ENCODE measurements around the gene CFAP53.
A peak's percentile ranks its signal among the peaks of the same experiment; 100 is the strongest.
"Not testable (repeated sequence)": the region's sequence is repeated elsewhere in the genome, so short reads cannot be mapped to it uniquely, and the experiment has no call there.

The CFAP53 gene, protein sequence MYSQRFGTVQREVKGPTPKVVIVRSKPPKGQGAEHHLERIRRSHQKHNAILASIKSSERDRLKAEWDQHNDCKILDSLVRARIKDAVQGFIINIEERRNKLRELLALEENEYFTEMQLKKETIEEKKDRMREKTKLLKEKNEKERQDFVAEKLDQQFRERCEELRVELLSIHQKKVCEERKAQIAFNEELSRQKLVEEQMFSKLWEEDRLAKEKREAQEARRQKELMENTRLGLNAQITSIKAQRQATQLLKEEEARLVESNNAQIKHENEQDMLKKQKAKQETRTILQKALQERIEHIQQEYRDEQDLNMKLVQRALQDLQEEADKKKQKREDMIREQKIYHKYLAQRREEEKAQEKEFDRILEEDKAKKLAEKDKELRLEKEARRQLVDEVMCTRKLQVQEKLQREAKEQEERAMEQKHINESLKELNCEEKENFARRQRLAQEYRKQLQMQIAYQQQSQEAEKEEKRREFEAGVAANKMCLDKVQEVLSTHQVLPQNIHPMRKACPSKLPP

DNA sequence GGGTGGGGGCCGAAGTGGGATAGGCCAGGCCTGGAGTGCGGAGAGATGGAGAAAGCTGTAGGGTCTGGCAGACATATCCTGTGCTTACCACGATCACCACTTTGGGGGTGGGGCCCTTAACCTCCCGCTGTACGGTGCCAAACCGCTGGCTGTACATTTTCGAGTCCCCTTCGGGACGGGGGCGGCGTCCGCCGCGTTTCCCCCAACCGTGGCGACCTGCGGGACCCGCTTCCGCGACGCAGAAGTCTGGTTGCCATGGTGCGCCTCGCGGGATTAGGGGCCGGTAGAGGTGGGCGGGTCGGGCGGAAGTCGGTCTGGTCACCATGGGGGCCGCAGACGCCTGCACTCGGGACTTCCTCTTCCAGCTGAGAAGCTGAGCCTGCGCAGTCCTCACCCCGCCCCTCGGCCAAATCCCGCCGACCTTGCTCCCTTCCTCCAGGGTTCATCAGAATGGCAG lies at the start of gene CFAP53:
Gene CFAP53 (minus strand): TSS at position 248 of the 457 bp plus-strand sequence. CDS start 91 bp downstream, at position 157.
- Histone ChIP-seq H3K79me2 (ENCODE audit: control insufficient read depth, insufficient read depth, low read length, unreplicated experiment) (no peaks in the 10 kb centered on the region), H3K4me1 (ENCODE audit: control insufficient read depth, insufficient read depth, low read length, unreplicated experiment) (peaks cover 4% of the 10 kb centered on the region), H3K27ac (ENCODE audit: low read depth, low read length) (no peak within 1 kb of the TSS), H2AFZ (ENCODE audit: low read length, unreplicated experiment) (peak within 1 kb of the TSS; percentile 76), H3K4me3 (ENCODE audit: low read depth, low read length) (peak within 1 kb of the TSS; percentile 89), H3K27me3 (ENCODE audit: insufficient read depth, low read length) (peaks cover 7% of the 10 kb centered on the region), H3K36me3 (ENCODE audit: insufficient read depth, low read length) (no peaks in the 10 kb centered on the region)

DNA sequence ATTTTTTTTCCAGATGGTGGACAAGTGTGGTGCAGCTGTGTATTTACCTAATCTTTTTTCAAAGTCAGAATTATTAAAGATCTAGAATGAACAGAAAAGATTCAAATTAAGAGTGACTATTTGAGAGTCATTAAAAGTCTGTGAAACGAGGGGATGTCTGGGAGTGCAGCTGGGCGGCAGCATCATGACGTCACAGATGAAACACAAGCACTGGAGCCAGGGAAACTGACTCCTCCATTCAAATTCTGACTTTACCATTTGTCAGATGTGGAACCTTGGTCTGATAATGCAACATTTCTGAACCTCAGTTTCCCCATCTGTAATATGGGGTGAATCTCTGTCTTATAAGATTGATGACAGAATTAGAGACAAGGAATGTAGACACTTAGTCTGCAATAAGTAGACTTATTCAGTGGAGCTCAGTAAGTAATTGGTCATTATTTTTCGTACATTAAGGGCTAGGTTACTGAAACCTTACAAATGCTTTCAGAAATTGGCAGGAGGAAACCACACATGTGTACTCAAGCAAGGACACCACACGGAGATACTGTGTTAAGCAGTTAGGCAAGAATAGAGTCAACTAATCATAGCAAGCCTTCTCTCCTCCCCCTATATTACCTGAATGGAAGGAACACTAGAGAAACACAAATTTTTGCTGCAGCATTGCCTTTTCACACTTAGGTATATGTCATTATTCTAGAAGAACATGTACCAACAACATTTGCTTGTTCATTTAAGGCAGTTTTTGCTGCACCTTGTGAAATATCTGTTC lies 49.0 kb upstream of the CFAP53 start:
- peaks cover 39% of the 10 kb centered on the region for H3K27me3 ChIP-seq (ENCODE audit: insufficient read depth, low read length)
- no peaks in the 10 kb centered on the region for H3K36me3 ChIP-seq (ENCODE audit: insufficient read depth, low read length)
- no peaks in the 10 kb centered on the region for H3K79me2 ChIP-seq (ENCODE audit: control insufficient read depth, insufficient read depth, low read length, unreplicated experiment)
- H3K4me3 ChIP-seq (ENCODE audit: low read depth, low read length): no peak overlapping the region
- no peak overlapping the region for H3K27ac ChIP-seq (ENCODE audit: low read depth, low read length)
- no peaks in the 10 kb centered on the region for H3K4me1 ChIP-seq (ENCODE audit: control insufficient read depth, insufficient read depth, low read length, unreplicated experiment)
- no peak overlapping the region for H2AFZ ChIP-seq (ENCODE audit: low read length, unreplicated experiment)

DNA sequence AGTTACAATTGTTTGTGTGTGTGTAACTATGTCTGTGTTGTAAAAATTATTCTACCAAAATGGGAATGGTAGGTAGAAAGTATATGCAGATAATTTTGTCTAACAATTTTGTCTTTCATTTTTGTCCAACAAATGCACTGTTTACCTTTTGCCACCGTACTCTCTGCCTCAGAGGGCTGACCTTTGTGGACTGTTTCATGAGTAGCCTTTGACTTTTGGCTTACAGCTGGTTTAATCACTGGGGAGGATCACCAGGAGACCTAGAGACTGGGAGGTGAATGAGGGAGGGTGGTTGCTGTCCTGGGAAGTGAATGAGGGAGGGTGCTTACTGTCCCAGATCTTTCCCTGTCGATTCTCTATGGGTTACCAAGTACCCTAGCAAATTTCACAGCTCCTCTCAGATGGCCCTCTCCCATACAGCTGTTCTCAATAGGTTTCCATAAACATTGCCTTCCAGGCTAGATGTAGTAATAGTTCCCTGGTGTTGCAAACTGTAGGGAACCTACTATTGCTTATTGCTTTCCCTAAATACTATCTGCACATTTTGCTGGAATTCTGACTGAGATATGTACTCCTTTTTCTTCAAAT lies 47.7 kb upstream of the CFAP53 start:
- H3K27ac ChIP-seq (ENCODE audit: low read depth, low read length): no peak overlapping the region
- no peak overlapping the region for H2AFZ ChIP-seq (ENCODE audit: low read length, unreplicated experiment)
- H3K4me1 ChIP-seq (ENCODE audit: control insufficient read depth, insufficient read depth, low read length, unreplicated experiment): no peaks in the 10 kb centered on the region

DNA sequence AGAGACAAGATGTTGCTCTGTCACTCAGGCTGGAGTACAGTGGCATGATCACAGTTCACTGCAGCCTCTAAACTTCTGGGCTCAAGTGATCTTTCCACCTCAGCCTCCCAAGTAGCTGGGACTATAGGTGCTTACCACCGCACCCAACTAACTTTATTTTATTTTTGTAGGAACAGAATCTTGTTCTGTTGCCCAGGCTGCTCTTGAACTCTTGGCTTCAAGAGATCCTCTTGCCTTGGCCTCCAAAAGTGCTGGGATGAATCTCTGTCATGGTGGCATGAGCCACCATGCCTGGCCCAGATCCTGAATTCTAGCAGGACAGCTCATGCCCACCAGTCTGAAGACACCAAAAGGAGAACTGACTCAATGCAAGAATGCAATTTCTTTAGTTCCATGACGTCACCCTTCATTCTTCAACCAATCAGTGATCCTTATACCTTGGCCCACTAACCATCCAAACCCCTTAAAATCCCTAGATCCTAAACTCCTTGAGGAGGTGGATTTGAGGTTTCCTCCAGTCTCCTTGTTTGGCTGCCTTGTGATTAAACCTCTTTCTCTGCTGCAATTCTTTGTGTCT lies 46.8 kb upstream of the CFAP53 start:
- Histone ChIP-seq H3K4me1 (ENCODE audit: control insufficient read depth, insufficient read depth, low read length, unreplicated experiment) (peaks cover 6% of the 10 kb centered on the region), H3K36me3 (ENCODE audit: insufficient read depth, low read length) (no peaks in the 10 kb centered on the region), H3K79me2 (ENCODE audit: control insufficient read depth, insufficient read depth, low read length, unreplicated experiment) (no peaks in the 10 kb centered on the region), H3K27me3 (ENCODE audit: insufficient read depth, low read length) (peaks cover 31% of the 10 kb centered on the region), H3K4me3 (ENCODE audit: low read depth, low read length) (no peak overlapping the region), H3K27ac (ENCODE audit: low read depth, low read length) (no peak overlapping the region), H2AFZ (ENCODE audit: low read length, unreplicated experiment) (no peak overlapping the region)

More for the DNA sequence above, 47.7 kb upstream of the CFAP53 start:
- no peaks in the 10 kb centered on the region for H3K36me3 ChIP-seq (ENCODE audit: insufficient read depth, low read length)
- H3K79me2 ChIP-seq (ENCODE audit: control insufficient read depth, insufficient read depth, low read length, unreplicated experiment): no peaks in the 10 kb centered on the region
- peaks cover 31% of the 10 kb centered on the region for H3K27me3 ChIP-seq (ENCODE audit: insufficient read depth, low read length)
- no peak overlapping the region for H3K4me3 ChIP-seq (ENCODE audit: low read depth, low read length)

DNA sequence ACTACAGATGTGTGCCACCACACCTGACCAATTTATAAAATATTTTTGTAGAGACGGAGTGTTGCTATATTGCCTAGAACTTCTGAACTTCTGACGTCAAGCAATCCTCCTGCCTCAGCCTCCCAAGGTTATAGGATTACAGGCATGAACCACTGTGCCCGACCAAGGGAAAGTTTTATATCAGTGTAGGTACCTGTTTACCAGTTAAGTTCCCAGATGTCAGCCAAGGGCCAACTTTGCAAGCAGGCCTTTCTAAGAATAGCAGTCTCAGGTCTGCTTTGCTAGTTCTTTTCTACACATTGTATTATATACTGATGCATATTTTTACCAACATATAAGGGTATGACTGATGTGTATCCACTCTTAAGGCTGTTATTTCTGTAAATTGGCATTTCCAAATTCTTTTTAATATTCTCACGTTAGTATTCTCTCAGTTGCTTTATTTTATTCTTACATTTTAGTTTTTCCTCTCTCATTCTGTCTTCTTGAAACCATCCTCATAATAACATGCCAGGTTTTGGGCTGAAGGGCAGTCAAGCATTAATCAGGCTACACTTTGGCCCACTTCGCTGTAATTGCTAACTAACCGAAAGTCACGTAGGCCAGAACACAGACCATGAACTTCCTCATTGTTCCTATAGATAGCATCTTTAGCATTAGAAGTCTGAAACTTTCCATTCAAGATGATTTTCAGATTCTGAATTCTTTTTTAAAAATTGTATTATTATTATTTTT lies 46.2 kb upstream of the CFAP53 start:
- H3K4me1 ChIP-seq (ENCODE audit: control insufficient read depth, insufficient read depth, low read length, unreplicated experiment): peaks cover 6% of the 10 kb centered on the region
- no peaks in the 10 kb centered on the region for H3K36me3 ChIP-seq (ENCODE audit: insufficient read depth, low read length)
- no peak overlapping the region for H2AFZ ChIP-seq (ENCODE audit: low read length, unreplicated experiment)
- H3K79me2 ChIP-seq (ENCODE audit: control insufficient read depth, insufficient read depth, low read length, unreplicated experiment): no peaks in the 10 kb centered on the region
- no peak overlapping the region for H3K4me3 ChIP-seq (ENCODE audit: low read depth, low read length)
- H3K27ac ChIP-seq (ENCODE audit: low read depth, low read length): no peak overlapping the region
- H3K27me3 ChIP-seq (ENCODE audit: insufficient read depth, low read length): peaks cover 31% of the 10 kb centered on the region

DNA sequence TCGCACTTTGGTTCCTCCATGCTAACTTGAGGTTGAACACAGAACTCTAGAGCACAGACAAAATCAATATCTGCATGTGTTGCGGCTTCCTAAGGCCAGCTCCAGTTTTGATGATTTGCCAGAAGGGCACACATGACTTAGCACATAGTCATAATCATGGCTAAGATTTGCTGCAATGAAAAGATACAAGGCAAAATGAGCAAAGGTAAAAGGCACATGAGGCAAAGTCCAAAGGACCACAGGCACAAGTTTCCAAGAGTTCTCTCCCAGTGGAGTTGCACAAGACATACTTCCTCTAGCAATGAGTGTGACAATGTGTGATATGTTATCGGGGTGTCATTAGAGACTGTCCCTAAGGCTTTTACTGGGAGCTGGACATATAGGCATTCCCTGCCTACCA lies 45.4 kb upstream of the CFAP53 start:
- H3K36me3 ChIP-seq (ENCODE audit: insufficient read depth, low read length): no peaks in the 10 kb centered on the region
- H3K4me3 ChIP-seq (ENCODE audit: low read depth, low read length): no peak overlapping the region
- H3K79me2 ChIP-seq (ENCODE audit: control insufficient read depth, insufficient read depth, low read length, unreplicated experiment): no peaks in the 10 kb centered on the region
- no peak overlapping the region for H2AFZ ChIP-seq (ENCODE audit: low read length, unreplicated experiment)
- H3K27me3 ChIP-seq (ENCODE audit: insufficient read depth, low read length): peaks cover 26% of the 10 kb centered on the region
- no peak overlapping the region for H3K27ac ChIP-seq (ENCODE audit: low read depth, low read length)
- H3K4me1 ChIP-seq (ENCODE audit: control insufficient read depth, insufficient read depth, low read length, unreplicated experiment): peaks cover 6% of the 10 kb centered on the region

DNA sequence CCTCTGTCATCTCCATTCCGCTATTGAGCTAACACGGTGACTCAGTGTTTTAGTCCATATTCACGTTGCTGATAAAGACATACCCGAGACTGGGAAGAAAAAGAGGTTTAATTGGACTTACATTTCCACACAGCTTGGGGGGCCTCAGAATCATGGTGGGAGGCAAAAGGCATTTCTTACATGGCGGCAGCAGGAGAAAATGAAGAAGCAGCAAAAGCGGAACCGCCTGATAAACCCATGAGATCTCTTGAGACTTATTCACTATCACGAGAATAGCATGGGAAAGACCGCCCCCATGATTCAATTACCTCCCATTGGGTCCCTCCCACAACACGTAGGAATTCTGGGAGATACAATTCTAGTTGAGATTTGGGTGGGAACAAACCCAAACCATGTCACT lies 43.8 kb upstream of the CFAP53 start:
- peaks cover 22% of the 10 kb centered on the region for H3K27me3 ChIP-seq (ENCODE audit: insufficient read depth, low read length)
- H2AFZ ChIP-seq (ENCODE audit: low read length, unreplicated experiment): no peak overlapping the region
- no peak overlapping the region for H3K27ac ChIP-seq (ENCODE audit: low read depth, low read length)
- no peak overlapping the region for H3K4me3 ChIP-seq (ENCODE audit: low read depth, low read length)
- H3K79me2 ChIP-seq (ENCODE audit: control insufficient read depth, insufficient read depth, low read length, unreplicated experiment): no peaks in the 10 kb centered on the region
- H3K36me3 ChIP-seq (ENCODE audit: insufficient read depth, low read length): no peaks in the 10 kb centered on the region
- H3K4me1 ChIP-seq (ENCODE audit: control insufficient read depth, insufficient read depth, low read length, unreplicated experiment): peaks cover 6% of the 10 kb centered on the region

DNA sequence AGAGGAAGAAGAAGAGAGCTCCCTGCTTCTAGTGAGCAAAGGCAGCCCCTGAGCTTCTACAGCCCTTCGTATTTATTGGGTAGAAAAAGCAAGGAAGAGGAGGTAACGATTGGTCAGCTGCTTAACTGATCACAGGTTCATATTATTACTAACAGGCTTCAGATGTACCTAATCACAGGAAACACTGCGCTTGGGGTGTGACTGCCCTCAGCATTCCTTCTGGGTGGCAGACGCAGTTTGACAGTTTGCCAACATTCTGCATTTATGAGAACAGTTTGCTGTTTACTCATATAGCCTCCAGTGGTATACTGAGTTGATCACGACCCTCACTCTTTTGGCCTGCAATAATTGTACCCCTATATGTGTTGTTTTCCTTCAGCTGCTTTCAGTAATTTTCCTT lies 42.6 kb upstream of the CFAP53 start:
- H3K27ac ChIP-seq (ENCODE audit: low read depth, low read length): peak overlapping the region; percentile 80
- H3K36me3 ChIP-seq (ENCODE audit: insufficient read depth, low read length); H3K4me1 ChIP-seq (ENCODE audit: control insufficient read depth, insufficient read depth, low read length, unreplicated experiment); H3K79me2 ChIP-seq (ENCODE audit: control insufficient read depth, insufficient read depth, low read length, unreplicated experiment): not testable (repeated sequence)
- H3K27me3 ChIP-seq (ENCODE audit: insufficient read depth, low read length): peaks cover 26% of the 10 kb centered on the region
- H2AFZ ChIP-seq (ENCODE audit: low read length, unreplicated experiment): peak overlapping the region; percentile 74
- peak overlapping the region; percentile 77 for H3K4me3 ChIP-seq (ENCODE audit: low read depth, low read length)

DNA sequence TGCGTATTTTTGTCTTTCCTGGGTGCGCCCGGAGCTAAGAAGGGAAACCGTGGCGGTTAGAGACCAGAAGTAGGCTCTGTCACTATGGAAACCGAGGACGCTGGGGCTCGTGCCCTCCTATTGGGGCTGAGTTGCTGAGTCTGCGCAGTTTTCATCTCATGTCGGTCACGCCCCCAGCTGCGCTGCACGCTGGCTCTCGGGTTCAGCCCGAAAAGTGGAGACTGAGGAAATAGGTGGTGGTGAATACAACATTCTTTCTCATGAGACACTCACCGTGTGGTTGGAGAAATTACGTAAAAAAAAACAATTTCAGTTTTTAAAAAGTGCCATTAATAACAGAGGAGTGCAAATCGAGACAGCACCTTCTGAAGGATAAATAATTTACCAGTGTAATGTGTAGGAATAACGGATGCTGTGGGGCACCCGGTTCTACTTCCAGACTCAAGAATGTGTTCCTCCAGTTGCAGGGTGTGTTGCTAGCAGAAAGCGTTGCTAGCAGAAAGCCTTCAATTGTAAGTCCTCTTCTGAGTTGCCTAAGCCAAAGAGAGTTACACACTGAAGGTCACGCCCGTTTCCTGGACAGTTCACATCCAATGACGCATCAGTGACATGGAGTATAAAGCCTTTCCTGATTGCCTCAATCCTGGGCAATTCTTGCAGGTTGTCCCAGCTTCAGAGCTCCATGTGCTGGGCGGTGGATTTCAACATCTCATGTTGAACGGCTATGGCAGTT lies 41.6 kb upstream of the CFAP53 start:
- H2AFZ ChIP-seq (ENCODE audit: low read length, unreplicated experiment): peak overlapping the region; percentile 74
- H3K27ac ChIP-seq (ENCODE audit: low read depth, low read length): peak overlapping the region; percentile 80
- peak overlapping the region; percentile 77 for H3K4me3 ChIP-seq (ENCODE audit: low read depth, low read length)
- no peaks in the 10 kb centered on the region for H3K36me3 ChIP-seq (ENCODE audit: insufficient read depth, low read length)
- H3K79me2 ChIP-seq (ENCODE audit: control insufficient read depth, insufficient read depth, low read length, unreplicated experiment): no peaks in the 10 kb centered on the region
- peaks cover 6% of the 10 kb centered on the region for H3K4me1 ChIP-seq (ENCODE audit: control insufficient read depth, insufficient read depth, low read length, unreplicated experiment)
- H3K27me3 ChIP-seq (ENCODE audit: insufficient read depth, low read length): peaks cover 28% of the 10 kb centered on the region

Data from ACC112 (cell line).